CD4-positive, CD25-positive, alpha-beta regulatory T cell (primary cell): ENCODE measurements around the gene TIMM17A. TPM values are rescaled to one million over a fixed set of nuclear protein-coding genes. Genes with fewer than 3 reads are reported as not detected.

Experiments
- ATAC-seq, 2 donors: fragments of 150-1000 bp; cut with Tn5 transposase; one replicate each; pipeline ENCODE4 v1.10.0; 2021; ENCODE audit warnings: low read depth in 2 of 2, moderate number of reproducible peaks in 2 of 2, moderate library complexity in 1 of 2
- DNase-seq, 3 donors: peaks; one replicate each; pipeline versions ENCODE4 v3.0.0 to v3.0.0-alpha.2; 2012 to 2022; ENCODE audit warnings: mixed read lengths in 1 of 3
- H3K27ac ChIP-seq: one replicate; pipeline ENCODE4 v1.7.0; 2013; ENCODE audit warnings: mild to moderate bottlenecking, low read length; ENCODE audit not compliant: insufficient read depth, poor library complexity, severe bottlenecking
- H3K27me3 ChIP-seq: one replicate; pipeline ENCODE4 v1.7.0; 2013; ENCODE audit warnings: low read length; ENCODE audit not compliant: control insufficient read depth, insufficient read depth
- H3K36me3 ChIP-seq: one replicate; pipeline ENCODE4 v1.7.0; 2013; ENCODE audit warnings: mild to moderate bottlenecking, low read length, moderate library complexity; ENCODE audit not compliant: control insufficient read depth, insufficient read depth
- H3K4me1 ChIP-seq: 2 replicates; pipeline ENCODE4 v1.7.0; 2013; ENCODE audit warnings: mild to moderate bottlenecking, low read length; ENCODE audit not compliant: insufficient read depth, control insufficient read depth, poor library complexity, severe bottlenecking
- H3K4me3 ChIP-seq: one replicate; pipeline ENCODE4 v1.7.0; 2013; ENCODE audit warnings: low read depth, mild to moderate bottlenecking, low read length, moderate library complexity
- H3K9me3 ChIP-seq, 2 experiments: 1 replicate in 1 of 2; 2 replicates in 1 of 2; pipeline ENCODE4 v1.7.0; 2013; ENCODE audit warnings: low read length in 2 of 2, mild to moderate bottlenecking in 1 of 2, moderate library complexity in 1 of 2; ENCODE audit not compliant: control insufficient read depth in 2 of 2
- H3K27ac Mint-ChIP-seq, 3 donors: one replicate each; pipeline ENCODE4 v1.8.0; 2020 to 2022; ENCODE audit warnings: mild to moderate bottlenecking in 3 of 3, mixed read lengths in 3 of 3, moderate library complexity in 2 of 3
- H3K27me3 Mint-ChIP-seq: one replicate; pipeline ENCODE4 v1.8.0; 2022; ENCODE audit warnings: mild to moderate bottlenecking, mixed read lengths
- H3K36me3 Mint-ChIP-seq: one replicate; pipeline ENCODE4 v1.8.0; 2020; ENCODE audit warnings: mixed read lengths
- H3K4me1 Mint-ChIP-seq, 4 donors: one replicate each; pipeline ENCODE4 v1.8.0; 2020 to 2022; ENCODE audit warnings: mixed read lengths in 4 of 4, mild to moderate bottlenecking in 1 of 4
- H3K4me3 Mint-ChIP-seq, 4 donors: one replicate each; pipeline ENCODE4 v1.8.0; 2020 to 2022; ENCODE audit warnings: mild to moderate bottlenecking in 4 of 4, mixed read lengths in 4 of 4, moderate library complexity in 3 of 4
- H3K9me3 Mint-ChIP-seq, 7 donors: one replicate each; pipeline ENCODE4 v1.8.0; 2020 to 2022; ENCODE audit warnings: mixed read lengths in 7 of 7, mild to moderate bottlenecking in 3 of 7, moderate library complexity in 2 of 7
- polyA plus RNA-seq, 4 donors: library from polyadenylated mRNA; unstranded; fragments of 300-500 nt; fragmentation: Illumina TruSeq; gene quantifications; one replicate each; pipeline ENCODE4 v1.2.3, GENCODE V29; 2021
- total RNA-seq: library from RNA; stranded (reverse); gene quantifications from one replicate; pipeline ENCODE4 v1.2.3, GENCODE V29; 2022

Gene TIMM17A
- total and polyA plus RNA-seq, 5 donors from 2014 or later = 28.2 to 52.7 (median 37.0) TPM

GRCh38 chr1:201917362-201918033 lies 37.8 kb upstream of the TIMM17A start:
- DNase-seq = no peak
- H3K36me3 Mint-ChIP-seq = no peaks in the 10 kb centered on the region

GRCh38 chr1:201918343-201918742 lies 37.0 kb upstream of the TIMM17A start:
- no peak overlapping the region for H3K4me3 Mint-ChIP-seq
- Histone ChIP-seq H3K36me3 (no peaks in the 10 kb centered on the region), H3K27me3 (peaks cover 5% of the 10 kb centered on the region), H3K27ac (no peak overlapping the region), H3K4me3 (no peak overlapping the region), H3K9me3 (no peaks in the 10 kb centered on the region), H3K4me1 (no peaks in the 10 kb centered on the region)
- no peaks in the 10 kb centered on the region for H3K36me3 Mint-ChIP-seq
- H3K27me3 Mint-ChIP-seq = peaks cover 10% of the 10 kb centered on the region
- peaks cover 0 to 2% (median 0%) of the 10 kb centered on the region in 4 donors for H3K4me1 Mint-ChIP-seq
- no peak for DNase-seq
- H3K27ac Mint-ChIP-seq = no peak overlapping the region
- H3K9me3 Mint-ChIP-seq = no peaks in the 10 kb centered on the region
- ATAC-seq = no peak

More at GRCh38 chr1:201917362-201918033, 37.8 kb upstream of the TIMM17A start:
- Mint-ChIP-seq H3K4me3 (no peak overlapping the region), H3K27me3 (peaks cover 9% of the 10 kb centered on the region), H3K27ac (no peak overlapping the region), H3K4me1 (peaks cover 0 to 2% (median 0%) of the 10 kb centered on the region in 4 donors), H3K9me3 (no peaks in the 10 kb centered on the region)
- Histone ChIP-seq H3K4me3 (no peak overlapping the region), H3K27me3 (peaks cover 5% of the 10 kb centered on the region), H3K9me3 (no peaks in the 10 kb centered on the region), H3K27ac (no peak overlapping the region), H3K4me1 (no peaks in the 10 kb centered on the region), H3K36me3 (no peaks in the 10 kb centered on the region)
- no peak for ATAC-seq

- H3K4me3 Mint-ChIP-seq = no peak overlapping the region
- peaks cover 5% of the 10 kb centered on the region for H3K27me3 ChIP-seq
- no peaks in the 10 kb centered on the region for H3K4me1 Mint-ChIP-seq
- H3K27ac Mint-ChIP-seq = no peak overlapping the region
- H3K9me3 Mint-ChIP-seq = no peaks in the 10 kb centered on the region
- H3K4me3 ChIP-seq = no peak overlapping the region
- H3K27me3 Mint-ChIP-seq = peaks cover 18% of the 10 kb centered on the region
- no peaks in the 10 kb centered on the region for H3K36me3 Mint-ChIP-seq
- no peak for DNase-seq
- no peak overlapping the region for H3K27ac ChIP-seq
- no peaks in the 10 kb centered on the region for H3K9me3 ChIP-seq
- no peaks in the 10 kb centered on the region for H3K4me1 ChIP-seq
- no peaks in the 10 kb centered on the region for H3K36me3 ChIP-seq
- no peak for ATAC-seq
These were observed 33.2 kb upstream of the TIMM17A start for GRCh38 chr1:201921952-201922558.

- no peak overlapping the region for H3K4me3 Mint-ChIP-seq
- no peak for ATAC-seq
These were observed 30.1 kb upstream of the TIMM17A start for GRCh38 chr1:201925301-201925567.

GRCh38 chr1:201925981-201926645 lies 29.2 kb upstream of the TIMM17A start:
- H3K27ac Mint-ChIP-seq = no peak overlapping the region
- no peaks in the 10 kb centered on the region for H3K36me3 ChIP-seq
- H3K36me3 Mint-ChIP-seq = no peaks in the 10 kb centered on the region
- H3K9me3 Mint-ChIP-seq = no peaks in the 10 kb centered on the region
- H3K4me1 ChIP-seq = no peaks in the 10 kb centered on the region
- H3K4me3 ChIP-seq = no peak overlapping the region
- H3K4me1 Mint-ChIP-seq = no peaks in the 10 kb centered on the region
- no peak overlapping the region for H3K27ac ChIP-seq
- DNase-seq (no peak), ATAC-seq (no peak)
- no peak overlapping the region for H3K4me3 Mint-ChIP-seq
- H3K27me3 ChIP-seq = peaks cover 3% of the 10 kb centered on the region
- peaks cover 14% of the 10 kb centered on the region for H3K27me3 Mint-ChIP-seq
- H3K9me3 ChIP-seq = no peaks in the 10 kb centered on the region

More at GRCh38 chr1:201925301-201925567, 30.1 kb upstream of the TIMM17A start:
- no peak overlapping the region for H3K4me3 ChIP-seq
- no peaks in the 10 kb centered on the region for H3K9me3 ChIP-seq
- no peaks in the 10 kb centered on the region for H3K4me1 Mint-ChIP-seq
- peaks cover 14% of the 10 kb centered on the region for H3K27me3 Mint-ChIP-seq
- DNase-seq = no peak
- H3K9me3 Mint-ChIP-seq = no peaks in the 10 kb centered on the region
- no peak overlapping the region for H3K27ac ChIP-seq
- H3K27ac Mint-ChIP-seq = no peak overlapping the region
- no peaks in the 10 kb centered on the region for H3K36me3 ChIP-seq
- no peaks in the 10 kb centered on the region for H3K4me1 ChIP-seq
- H3K27me3 ChIP-seq = peaks cover 3% of the 10 kb centered on the region
- no peaks in the 10 kb centered on the region for H3K36me3 Mint-ChIP-seq

- Mint-ChIP-seq H3K27me3 (peaks cover 8% of the 10 kb centered on the region), H3K4me3 (no peak overlapping the region), H3K27ac (no peak overlapping the region), H3K9me3 (no peaks in the 10 kb centered on the region), H3K36me3 (no peaks in the 10 kb centered on the region), H3K4me1 (no peaks in the 10 kb centered on the region)
- DNase-seq (no peak), ATAC-seq (no peak)
- Histone ChIP-seq H3K27me3 (peaks cover 3% of the 10 kb centered on the region), H3K4me1 (no peaks in the 10 kb centered on the region), H3K4me3 (no peak overlapping the region), H3K9me3 (no peaks in the 10 kb centered on the region), H3K27ac (no peak overlapping the region), H3K36me3 (no peaks in the 10 kb centered on the region)
These were observed 27.0 kb upstream of the TIMM17A start for GRCh38 chr1:201928266-201928665.

- H3K4me1 ChIP-seq = no peaks in the 10 kb centered on the region
- H3K36me3 Mint-ChIP-seq = no peaks in the 10 kb centered on the region
- H3K4me3 ChIP-seq = no peak overlapping the region
- H3K9me3 ChIP-seq = no peaks in the 10 kb centered on the region
- no peak overlapping the region for H3K27ac ChIP-seq
- ATAC-seq (no peak), DNase-seq (no peak)
- H3K4me3 Mint-ChIP-seq = no peak overlapping the region
- no peak overlapping the region for H3K27ac Mint-ChIP-seq
- H3K27me3 Mint-ChIP-seq = peaks cover 21% of the 10 kb centered on the region
- peaks cover 3% of the 10 kb centered on the region for H3K27me3 ChIP-seq
- no peaks in the 10 kb centered on the region for H3K4me1 Mint-ChIP-seq
- H3K36me3 ChIP-seq = no peaks in the 10 kb centered on the region
- H3K9me3 Mint-ChIP-seq = no peaks in the 10 kb centered on the region
These were observed 25.2 kb upstream of the TIMM17A start for GRCh38 chr1:201930137-201930536.

- DNase-seq (no peak), ATAC-seq (no peak)
- no peaks in the 10 kb centered on the region for H3K36me3 ChIP-seq
- no peaks in the 10 kb centered on the region for H3K9me3 ChIP-seq
- H3K4me1 ChIP-seq = no peaks in the 10 kb centered on the region
- H3K27ac ChIP-seq = no peak overlapping the region
- Mint-ChIP-seq H3K9me3 (no peaks in the 10 kb centered on the region), H3K27me3 (peaks cover 21% of the 10 kb centered on the region), H3K36me3 (no peaks in the 10 kb centered on the region), H3K4me1 (no peaks in the 10 kb centered on the region), H3K4me3 (no peak overlapping the region), H3K27ac (no peak overlapping the region)
- H3K27me3 ChIP-seq = peaks cover 3% of the 10 kb centered on the region
- no peak overlapping the region for H3K4me3 ChIP-seq
These were observed 24.5 kb upstream of the TIMM17A start for GRCh38 chr1:201930803-201931202.
